Liver (tissue), 3 donors: ENCODE data around the gene PRR11.

Source experiments
- FOXA1 ChIP-seq: IDR thresholded peaks from 2 replicates; pipeline ENCODE4 v1.6.1; 2016; ENCODE audit warnings: antibody characterized with exemption
- GABPA ChIP-seq, 2 donors: IDR thresholded peaks in 1 of 2; conservative IDR thresholded peaks in 1 of 2; 2 replicates each; pipeline ENCODE4 v1.6.1; 2016; ENCODE audit warnings: antibody characterized with exemption in 2 of 2, mild to moderate bottlenecking in 1 of 2, moderate library complexity in 1 of 2
- RAD21 ChIP-seq, 2 donors: IDR thresholded peaks; 2 replicates each; pipeline ENCODE4 v1.6.1; 2016; ENCODE audit warnings: antibody characterized with exemption in 2 of 2, mild to moderate bottlenecking in 2 of 2
- RXRA ChIP-seq, 2 donors: IDR thresholded peaks; 2 replicates each; pipeline ENCODE4 v1.6.1; 2017 to 2018; ENCODE audit warnings: antibody characterized with exemption in 2 of 2, mild to moderate bottlenecking in 1 of 2
- TAF1 ChIP-seq: conservative IDR thresholded peaks from 2 replicates; pipeline ENCODE4 v1.6.1; 2016; ENCODE audit warnings: antibody characterized with exemption, mild to moderate bottlenecking
- ZBTB33 ChIP-seq: IDR thresholded peaks from 2 replicates; pipeline ENCODE4 v1.6.1; 2016; ENCODE audit warnings: antibody characterized with exemption
- TF ChIP-seq, protein P1 (sequence below): fragments of 150-350 bp; IDR thresholded peaks from 2 replicates; pipeline ENCODE4 v1.5.1; 2017; ENCODE audit warnings: improper control_type of control experiment, low read depth, low read length; ENCODE audit not compliant: missing input control
- TF ChIP-seq, protein P2 (sequence below): IDR thresholded peaks from 2 replicates; pipeline ENCODE4 v1.6.1; 2016; ENCODE audit warnings: antibody characterized with exemption
- donor health status: healthy.
- donor health status: healthy.

GRCh38 chr17:59131131-59131530 is 24.4 kb upstream of the PRR11 start:
- TF ChIP-seq, protein P1, sequence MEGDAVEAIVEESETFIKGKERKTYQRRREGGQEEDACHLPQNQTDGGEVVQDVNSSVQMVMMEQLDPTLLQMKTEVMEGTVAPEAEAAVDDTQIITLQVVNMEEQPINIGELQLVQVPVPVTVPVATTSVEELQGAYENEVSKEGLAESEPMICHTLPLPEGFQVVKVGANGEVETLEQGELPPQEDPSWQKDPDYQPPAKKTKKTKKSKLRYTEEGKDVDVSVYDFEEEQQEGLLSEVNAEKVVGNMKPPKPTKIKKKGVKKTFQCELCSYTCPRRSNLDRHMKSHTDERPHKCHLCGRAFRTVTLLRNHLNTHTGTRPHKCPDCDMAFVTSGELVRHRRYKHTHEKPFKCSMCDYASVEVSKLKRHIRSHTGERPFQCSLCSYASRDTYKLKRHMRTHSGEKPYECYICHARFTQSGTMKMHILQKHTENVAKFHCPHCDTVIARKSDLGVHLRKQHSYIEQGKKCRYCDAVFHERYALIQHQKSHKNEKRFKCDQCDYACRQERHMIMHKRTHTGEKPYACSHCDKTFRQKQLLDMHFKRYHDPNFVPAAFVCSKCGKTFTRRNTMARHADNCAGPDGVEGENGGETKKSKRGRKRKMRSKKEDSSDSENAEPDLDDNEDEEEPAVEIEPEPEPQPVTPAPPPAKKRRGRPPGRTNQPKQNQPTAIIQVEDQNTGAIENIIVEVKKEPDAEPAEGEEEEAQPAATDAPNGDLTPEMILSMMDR, result no peak
- no peak for TF ChIP-seq GABPA (IDR thresholded peaks at IDR 0.05 in 1 of 2, conservative IDR thresholded peaks at IDR 0.05 in 1 of 2)
- TF ChIP-seq RAD21 (IDR thresholded peaks at IDR 0.05), result no peak
- TF ChIP-seq FOXA1, result no peak
- TF ChIP-seq, protein P2, sequence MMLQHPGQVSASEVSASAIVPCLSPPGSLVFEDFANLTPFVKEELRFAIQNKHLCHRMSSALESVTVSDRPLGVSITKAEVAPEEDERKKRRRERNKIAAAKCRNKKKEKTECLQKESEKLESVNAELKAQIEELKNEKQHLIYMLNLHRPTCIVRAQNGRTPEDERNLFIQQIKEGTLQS, result no peak
- no peak for TF ChIP-seq RXRA (IDR thresholded peaks at IDR 0.05)
- TF ChIP-seq ZBTB33, result no peak
- TF ChIP-seq TAF1, result no peak
